ENCODE results near the gene ARHGEF11. TPM values are rescaled to one million over a fixed set of nuclear protein-coding genes. Genes with fewer than 3 reads are reported as not detected.

The ARHGEF11 gene
- total RNA-seq, 1 experiment from 2014 or later = 41.1 TPM

GRCh38 chr1:157025385-157025784 lies 20.2 kb downstream of the ARHGEF11 start:
- H4K91ac ChIP-seq (ENCODE audit: insufficient read length, low read depth, low read length) = no peak overlapping the region
- H3K4me3 Mint-ChIP-seq = no peak overlapping the region
- no peak for TF ChIP-seq CTCF (conservative IDR thresholded peaks at IDR 0.05)
- no peak overlapping the region for H2BK5ac ChIP-seq (ENCODE audit: insufficient read length, low read length)
- no peak overlapping the region for H2AFZ ChIP-seq (ENCODE audit: low read length)
- H4K5ac ChIP-seq (ENCODE audit: insufficient read length, low read depth, low read length) = no peak overlapping the region
- no peak overlapping the region for H2BK12ac ChIP-seq (ENCODE audit: insufficient read length, low read depth, low read length)
- no peak overlapping the region; a peak in 2 of 7 replicates for H3K27ac Mint-ChIP-seq
- no peak overlapping the region for H3K4me2 ChIP-seq (ENCODE audit: insufficient read depth, insufficient read length, low read length)
- no peak overlapping the region for H3K14ac ChIP-seq (ENCODE audit: insufficient read depth, low read length)
- H2AK5ac ChIP-seq (ENCODE audit: insufficient read length, low read length) = no peak overlapping the region
- peaks cover 13 to 37% (median 16%) of the 10 kb centered on the region in 3 experiments for H3K36me3 Mint-ChIP-seq (ENCODE audit: insufficient read depth in 1 of 3, low read depth in 3 of 3)
- no peaks in the 10 kb centered on the region for H4K20me1 ChIP-seq (ENCODE audit: control insufficient read depth, insufficient read depth, insufficient read length)
- no peak overlapping the region for H4K8ac ChIP-seq (replicated peaks; ENCODE audit: insufficient read length, low read depth, low read length)
- no peak overlapping the region for H3K27ac ChIP-seq (ENCODE audit: insufficient read length, low read depth, low read length)
- no peak overlapping the region for H3K9ac ChIP-seq (ENCODE audit: extremely low read depth, insufficient read length, low read length)
- peaks cover 10% of the 10 kb centered on the region for H3K79me1 ChIP-seq (ENCODE audit: insufficient read depth, low read depth, low read length, poor library complexity, severe bottlenecking)
- H3K27me3 ChIP-seq (ENCODE audit: insufficient read depth, low read length) = 0 out of 2 replicates have a peak, but pooled peaks cover 1% of the 10 kb centered on the region
- no peak overlapping the region for H3K23ac ChIP-seq (ENCODE audit: insufficient read length, low read depth, low read length)
- no peaks in the 10 kb centered on the region for H3K4me1 ChIP-seq (ENCODE audit: insufficient read depth, low read length)
- peaks cover 13 to 15% of the 10 kb centered on the region in 2 experiments for H3K4me1 Mint-ChIP-seq
- no peaks in the 10 kb centered on the region for H3K27me3 Mint-ChIP-seq (ENCODE audit: low read depth)
- no peaks in the 10 kb centered on the region for H3K9me3 ChIP-seq (ENCODE audit: control insufficient read depth, low read depth, low read length)
- H3K23me2 ChIP-seq (ENCODE audit: insufficient read length, low read depth, low read length, poor library complexity, severe bottlenecking) = no peaks in the 10 kb centered on the region
- WGBS (ENCODE audit: extremely low coverage, insufficient read length, low lambda C conversion rate) = no CpG with 5 or more reads among the region's 3 CpGs
- no peak overlapping the region for H2BK15ac ChIP-seq (ENCODE audit: low read depth, low read length)
- H3K9me3 Mint-ChIP-seq = peaks cover 0 to 20% of the 10 kb centered on the region in 2 experiments; a peak in 3 of 5 replicates
- H3K4ac ChIP-seq (ENCODE audit: low read depth, low read length) = no peak overlapping the region
- no peak overlapping the region for H3T11ph ChIP-seq (ENCODE audit: low read length)
- H3K56ac ChIP-seq (ENCODE audit: insufficient read length, low read depth, low read length) = no peak overlapping the region
- peaks cover 2% of the 10 kb centered on the region; the same call in 1 of the 2 replicates for H3K79me2 ChIP-seq (ENCODE audit: insufficient read depth, low read length)
- no peak overlapping the region for H3K18ac ChIP-seq (ENCODE audit: insufficient read length, low read depth, low read length)
- H2BK20ac ChIP-seq (ENCODE audit: low read depth, low read length, poor library complexity, severe bottlenecking) = no peak overlapping the region
- no peak for DNase-seq
- no peak overlapping the region for H2BK120ac ChIP-seq (ENCODE audit: low read depth, low read length, poor library complexity, severe bottlenecking)

Measured in H9 (cell line).